ENCODE results near the gene B4GALT2.

The B4GALT2 gene

GRCh38 chr1:44010935-44011471 lies 32.0 kb downstream of the B4GALT2 start:
- Histone ChIP-seq H3K4me2 (ENCODE audit: insufficient read depth, low read length) (no peak overlapping the region), H4K20me1 (ENCODE audit: insufficient read depth, low read length) (no peaks in the 10 kb centered on the region), H3K4me1 (ENCODE audit: insufficient read depth, low read length) (no peaks in the 10 kb centered on the region), H3K9me3 (ENCODE audit: insufficient read depth, low read length, severe bottlenecking) (no peaks in the 10 kb centered on the region), H3K4me3 (ENCODE audit: low read depth in 1 of 2, low read length in 2 of 2) (no peak overlapping the region), H2AFZ (ENCODE audit: low read depth, low read length) (no peak overlapping the region), H3K27me3 (ENCODE audit: insufficient read depth, low read length, poor library complexity) (no peaks in the 10 kb centered on the region), H3K79me2 (ENCODE audit: insufficient read depth, low read length) (no peaks in the 10 kb centered on the region), H3K36me3 (ENCODE audit: insufficient read depth, low read length) (no peaks in the 10 kb centered on the region), H3K9ac (ENCODE audit: low read depth, low read length) (no peak overlapping the region), H3K27ac (ENCODE audit: low read length) (no peak overlapping the region)
- no peak for TF ChIP-seq CTCF (IDR thresholded peaks at IDR 0.05; ENCODE audit: borderline replicate concordance, extremely low read depth, low read length, poor library complexity, severe bottlenecking)
- no peak for TF ChIP-seq EZH2 (IDR thresholded peaks at IDR 0.05; ENCODE audit: borderline replicate concordance, low read depth, low read length, severe bottlenecking)
- no peak for DNase-seq
- ATAC-seq (ENCODE audit: insufficient read depth, low read depth), result no peak

GRCh38 chr1:44012404-44012803 lies 33.4 kb downstream of the B4GALT2 start:
- H4K20me1 ChIP-seq (ENCODE audit: insufficient read depth, low read length), result no peaks in the 10 kb centered on the region
- no peak overlapping the region for H2AFZ ChIP-seq (ENCODE audit: low read depth, low read length)

GRCh38 chr1:44012941-44013609 lies 34.1 kb downstream of the B4GALT2 start:
- ATAC-seq (ENCODE audit: insufficient read depth, low read depth) (no peak), DNase-seq (no peak)

More at GRCh38 chr1:44012404-44012803, 33.4 kb downstream of the B4GALT2 start:
- no peak overlapping the region for H3K27ac ChIP-seq (ENCODE audit: low read length)
- H3K4me2 ChIP-seq (ENCODE audit: insufficient read depth, low read length), result no peak overlapping the region
- ATAC-seq (ENCODE audit: insufficient read depth, low read depth) (0 out of 3 replicates have a peak, but pooled peaks have one; percentile 26), DNase-seq (no peak)
- no peaks in the 10 kb centered on the region for H3K9me3 ChIP-seq (ENCODE audit: insufficient read depth, low read length, severe bottlenecking)
- H3K36me3 ChIP-seq (ENCODE audit: insufficient read depth, low read length), result no peaks in the 10 kb centered on the region
- H3K4me1 ChIP-seq (ENCODE audit: insufficient read depth, low read length), result no peaks in the 10 kb centered on the region
- no peak overlapping the region for H3K4me3 ChIP-seq (ENCODE audit: low read depth in 1 of 2, low read length in 2 of 2)
- no peaks in the 10 kb centered on the region for H3K79me2 ChIP-seq (ENCODE audit: insufficient read depth, low read length)
- no peaks in the 10 kb centered on the region for H3K27me3 ChIP-seq (ENCODE audit: insufficient read depth, low read length, poor library complexity)
- H3K9ac ChIP-seq (ENCODE audit: low read depth, low read length), result no peak overlapping the region
- TF ChIP-seq EZH2 (IDR thresholded peaks at IDR 0.05; ENCODE audit: borderline replicate concordance, low read depth, low read length, severe bottlenecking), result no peak
- no peak for TF ChIP-seq CTCF (IDR thresholded peaks at IDR 0.05; ENCODE audit: borderline replicate concordance, extremely low read depth, low read length, poor library complexity, severe bottlenecking)

More at GRCh38 chr1:44012941-44013609, 34.1 kb downstream of the B4GALT2 start:
- Histone ChIP-seq H3K27me3 (ENCODE audit: insufficient read depth, low read length, poor library complexity) (no peaks in the 10 kb centered on the region), H3K4me2 (ENCODE audit: insufficient read depth, low read length) (no peak overlapping the region), H3K4me3 (ENCODE audit: low read depth in 1 of 2, low read length in 2 of 2) (no peak overlapping the region), H3K79me2 (ENCODE audit: insufficient read depth, low read length) (no peaks in the 10 kb centered on the region), H2AFZ (ENCODE audit: low read depth, low read length) (no peak overlapping the region), H3K27ac (ENCODE audit: low read length) (no peak overlapping the region), H3K4me1 (ENCODE audit: insufficient read depth, low read length) (no peaks in the 10 kb centered on the region), H3K9me3 (ENCODE audit: insufficient read depth, low read length, severe bottlenecking) (no peaks in the 10 kb centered on the region), H4K20me1 (ENCODE audit: insufficient read depth, low read length) (no peaks in the 10 kb centered on the region), H3K36me3 (ENCODE audit: insufficient read depth, low read length) (no peaks in the 10 kb centered on the region), H3K9ac (ENCODE audit: low read depth, low read length) (no peak overlapping the region)
- no peak for TF ChIP-seq CTCF (IDR thresholded peaks at IDR 0.05; ENCODE audit: borderline replicate concordance, extremely low read depth, low read length, poor library complexity, severe bottlenecking)
- TF ChIP-seq EZH2 (IDR thresholded peaks at IDR 0.05; ENCODE audit: borderline replicate concordance, low read depth, low read length, severe bottlenecking), result no peak

Measured in DND-41 (cell line).